DOHH2 (cell line): ENCODE measurements around the gene PGS1.

ENCODE experiments used
- EZH2phosphoT487 ChIP-seq: fragments of 200-600 bp; sonication (generic); IDR thresholded peaks from 2 replicates; pipeline ENCODE4 v1.6.1; 2017; ENCODE audit warnings: borderline replicate concordance, mild to moderate bottlenecking, antibody characterized with exemption, low read length, moderate library complexity, mixed read lengths
- TF ChIP-seq, protein P1 (sequence below): fragments of 200-600 bp; sonication (generic); IDR thresholded peaks from one replicate; pipeline ENCODE4 v1.5.1; 2014; ENCODE audit warnings: antibody characterized with exemption, mild to moderate bottlenecking, low read depth, low read length; ENCODE audit not compliant: poor library complexity, severe bottlenecking

DNA sequence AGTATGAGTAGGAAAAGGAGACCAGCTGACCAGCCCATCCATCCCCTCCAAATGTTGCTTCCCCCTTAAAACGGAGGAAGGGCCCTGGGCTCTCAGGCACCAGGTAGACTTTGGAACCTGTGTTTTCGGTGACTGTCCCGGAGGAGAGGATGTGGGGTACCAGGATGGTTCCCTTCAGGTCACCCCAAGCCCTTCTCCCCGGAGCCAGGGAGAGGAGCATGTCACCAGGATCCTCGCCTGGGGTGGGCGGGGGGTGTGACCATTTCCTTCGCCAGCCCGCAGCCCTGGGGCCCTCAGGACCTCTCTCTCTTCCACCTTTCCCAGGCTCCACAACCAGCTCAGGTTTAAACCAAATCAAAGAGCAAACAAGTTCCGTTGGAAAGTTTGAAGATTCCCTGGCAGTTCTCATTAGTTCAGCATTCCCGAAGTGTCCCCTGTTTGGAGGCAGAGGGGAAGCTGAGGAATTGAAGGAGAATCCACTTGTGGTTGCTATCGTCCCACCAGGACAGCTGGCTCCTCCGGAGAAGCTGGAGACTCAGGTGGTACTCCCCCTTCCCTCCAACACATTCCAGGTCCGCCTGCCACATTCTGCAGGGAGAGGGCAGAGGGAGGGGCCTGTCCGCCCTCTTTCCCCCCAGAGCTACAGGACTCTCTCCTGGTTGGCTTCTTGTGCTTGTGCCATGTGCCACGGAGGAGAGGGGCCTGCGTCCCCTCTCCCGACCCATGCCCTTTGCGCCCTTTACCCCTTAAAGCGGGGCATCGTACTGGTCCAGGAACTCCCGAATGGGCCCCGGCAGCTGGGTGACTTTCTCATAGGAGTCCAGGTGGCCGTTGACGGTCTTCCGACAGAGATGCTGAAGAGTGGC, 20.5 kb upstream of the PGS1 start:
- TF ChIP-seq, protein P1, sequence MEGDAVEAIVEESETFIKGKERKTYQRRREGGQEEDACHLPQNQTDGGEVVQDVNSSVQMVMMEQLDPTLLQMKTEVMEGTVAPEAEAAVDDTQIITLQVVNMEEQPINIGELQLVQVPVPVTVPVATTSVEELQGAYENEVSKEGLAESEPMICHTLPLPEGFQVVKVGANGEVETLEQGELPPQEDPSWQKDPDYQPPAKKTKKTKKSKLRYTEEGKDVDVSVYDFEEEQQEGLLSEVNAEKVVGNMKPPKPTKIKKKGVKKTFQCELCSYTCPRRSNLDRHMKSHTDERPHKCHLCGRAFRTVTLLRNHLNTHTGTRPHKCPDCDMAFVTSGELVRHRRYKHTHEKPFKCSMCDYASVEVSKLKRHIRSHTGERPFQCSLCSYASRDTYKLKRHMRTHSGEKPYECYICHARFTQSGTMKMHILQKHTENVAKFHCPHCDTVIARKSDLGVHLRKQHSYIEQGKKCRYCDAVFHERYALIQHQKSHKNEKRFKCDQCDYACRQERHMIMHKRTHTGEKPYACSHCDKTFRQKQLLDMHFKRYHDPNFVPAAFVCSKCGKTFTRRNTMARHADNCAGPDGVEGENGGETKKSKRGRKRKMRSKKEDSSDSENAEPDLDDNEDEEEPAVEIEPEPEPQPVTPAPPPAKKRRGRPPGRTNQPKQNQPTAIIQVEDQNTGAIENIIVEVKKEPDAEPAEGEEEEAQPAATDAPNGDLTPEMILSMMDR: no peak
- no peak for TF ChIP-seq EZH2phosphoT487
